ENCODE results near the gene PYGM.

PYGM gene

GRCh38 chr11:64791781-64792291, 32.1 kb upstream of the PYGM start:
- DNase-seq (ENCODE audit: low read depth in 2 of 2), result no peak

DNA sequence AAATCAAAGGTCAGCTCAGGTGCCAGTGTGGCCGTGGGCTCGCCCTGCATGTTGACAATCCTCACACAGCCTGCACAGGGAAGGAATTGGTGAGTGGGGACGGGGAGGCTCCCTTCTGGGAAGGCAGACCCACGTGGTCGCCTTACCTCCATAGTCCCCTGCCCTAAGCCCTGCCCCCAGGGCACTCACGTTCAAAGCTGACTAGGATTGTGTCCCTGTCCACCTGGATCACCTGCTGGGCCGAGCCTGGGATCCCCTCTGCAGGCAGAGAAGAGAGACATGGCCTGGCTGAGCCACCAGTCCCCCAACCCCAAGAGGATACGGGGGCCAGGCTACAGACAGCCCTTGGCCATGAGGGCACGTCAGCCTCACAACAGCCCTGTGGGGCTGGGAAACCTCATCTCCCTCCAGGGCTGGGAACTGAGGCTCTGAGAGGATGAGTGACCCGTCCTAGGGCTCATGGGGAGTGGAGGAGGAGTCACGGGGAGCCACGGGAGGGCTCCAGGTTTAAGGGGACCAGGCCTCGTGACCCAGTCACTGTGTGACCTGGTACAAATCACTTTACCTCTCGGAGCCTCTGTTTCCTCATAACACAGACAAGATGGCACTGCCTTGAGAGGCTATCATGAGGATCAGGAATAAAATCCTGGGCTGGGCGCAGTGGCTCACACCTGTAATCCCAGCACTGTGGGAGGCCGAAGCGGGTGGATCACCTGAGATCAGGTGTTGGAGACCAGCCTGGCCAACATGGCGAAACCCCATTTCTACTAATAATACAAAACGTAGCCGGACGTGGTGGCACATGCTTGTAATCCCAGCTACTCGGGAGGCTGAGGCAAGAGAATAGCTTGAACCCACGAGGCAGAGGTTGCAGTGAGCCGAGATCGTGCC, 30.7 kb upstream of the PYGM start:
- no peak for DNase-seq (ENCODE audit: low read depth in 2 of 2)

GRCh38 chr11:64789331-64790204, 29.8 kb upstream of the PYGM start:
- no peak for DNase-seq (ENCODE audit: low read depth in 2 of 2)

DNA sequence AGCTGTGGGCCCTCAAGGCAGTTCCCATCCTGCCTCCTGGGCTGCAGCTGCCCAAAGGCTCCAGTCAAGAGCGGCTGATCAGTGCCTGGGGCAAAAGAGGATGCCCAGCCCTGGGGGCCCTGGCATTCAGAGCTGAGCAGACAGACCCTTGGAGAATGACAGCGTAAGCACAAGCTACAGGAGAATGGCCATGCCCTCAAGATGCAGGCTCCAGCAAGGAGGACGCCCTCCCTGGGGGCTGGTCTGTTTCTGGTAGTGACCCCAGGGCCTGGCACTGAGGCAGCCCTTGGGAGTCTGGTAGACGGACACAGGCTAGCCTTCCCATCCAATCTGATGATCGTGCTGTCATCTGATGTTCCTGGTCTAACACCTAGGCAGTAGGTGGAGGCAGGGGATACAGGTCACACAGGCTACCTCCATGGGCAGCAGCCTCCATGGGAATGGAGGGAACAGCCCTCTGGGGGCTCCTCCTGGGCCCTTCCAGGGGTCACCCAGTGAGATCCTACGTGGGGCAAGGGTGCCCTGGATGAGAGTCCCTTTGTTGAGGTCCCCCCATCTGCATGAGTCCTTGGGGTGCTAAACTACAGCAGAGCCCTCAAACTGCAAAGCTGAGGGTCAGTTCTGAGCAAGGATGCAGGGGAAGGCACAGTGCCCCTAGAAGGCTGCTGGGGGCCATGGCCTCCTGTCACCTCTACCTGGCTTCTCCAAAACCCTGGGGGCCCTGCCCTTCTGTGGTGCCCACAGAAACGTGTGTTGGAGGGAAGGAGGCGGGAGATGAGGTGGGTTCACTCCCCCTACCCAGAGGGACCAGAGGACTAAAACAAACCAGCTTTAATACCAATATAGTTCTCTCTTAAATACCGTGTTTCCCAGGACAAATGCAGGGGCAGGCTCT, 28.8 kb upstream of the PYGM start:
- no peak for DNase-seq (ENCODE audit: low read depth in 2 of 2)

GRCh38 chr11:64787526-64788320, 27.9 kb upstream of the PYGM start:
- DNase-seq (ENCODE audit: low read depth in 2 of 2), result no peak

DNA sequence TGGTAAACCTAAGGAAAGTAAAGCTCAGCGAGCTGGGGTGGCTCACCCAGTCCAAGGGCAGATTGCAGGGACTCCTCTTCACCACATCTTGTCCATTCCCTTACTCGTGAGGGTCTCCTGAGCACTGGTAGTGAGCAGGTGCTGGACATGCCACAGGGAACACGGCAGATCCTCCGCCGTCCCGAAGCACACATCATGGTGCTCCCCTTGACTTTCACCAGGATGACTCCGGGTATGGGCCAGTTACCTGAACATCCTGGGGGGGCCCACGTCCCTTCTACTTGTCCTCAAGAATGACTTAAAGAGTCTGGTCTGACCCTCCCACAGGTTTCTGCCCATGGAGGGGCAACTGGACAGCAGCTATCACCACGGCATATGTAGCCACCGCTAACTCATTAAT, 26.5 kb upstream of the PYGM start:
- DNase-seq (ENCODE audit: low read depth in 2 of 2), result no peak

DNA sequence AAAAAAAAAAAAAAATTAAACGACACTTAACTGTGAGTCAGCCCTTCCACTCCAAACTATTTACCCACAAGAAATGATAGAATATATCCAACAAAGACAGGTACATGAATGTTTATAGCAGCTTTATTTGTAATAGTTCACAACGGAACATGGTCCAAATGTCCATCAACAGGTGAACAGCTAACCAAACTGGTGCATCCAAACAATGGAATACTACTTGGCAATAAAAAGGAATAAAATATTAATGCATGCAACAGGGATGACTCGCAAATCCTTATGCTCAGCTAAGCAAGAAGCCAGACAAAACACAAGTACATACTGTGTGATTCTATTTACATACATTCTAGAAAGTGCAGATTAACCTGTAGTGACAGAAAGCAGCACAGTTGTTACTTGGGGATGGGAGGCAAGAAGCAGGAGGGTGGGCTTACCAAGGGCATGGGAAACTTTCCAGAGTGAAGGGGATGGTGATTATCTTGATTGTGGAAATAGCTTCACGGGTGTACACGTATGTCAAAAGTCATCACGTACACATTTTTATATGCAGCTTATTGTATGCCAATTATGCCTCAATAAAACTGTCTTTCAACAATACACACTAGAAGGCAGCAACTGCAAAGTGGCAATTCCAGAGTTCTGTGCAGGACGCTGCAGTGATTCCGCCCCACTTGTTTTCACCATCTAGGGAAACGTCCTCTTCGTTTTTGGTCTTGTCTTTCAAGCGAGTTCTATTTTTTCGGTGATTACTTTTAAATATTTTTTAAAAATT, 25.2 kb upstream of the PYGM start:
- DNase-seq (ENCODE audit: low read depth in 2 of 2), result no peak

- DNase-seq (ENCODE audit: low read depth in 2 of 2), result peak; percentile 94 to 99
Observed at GRCh38 chr11:64778473-64779298, 18.9 kb upstream of the PYGM start, which contains the start of gene SF1. Gene SF1, minus strand, starts transcription at chr11:64778542. Its CDS starts 150 bp downstream, at chr11:64778392.

DNA sequence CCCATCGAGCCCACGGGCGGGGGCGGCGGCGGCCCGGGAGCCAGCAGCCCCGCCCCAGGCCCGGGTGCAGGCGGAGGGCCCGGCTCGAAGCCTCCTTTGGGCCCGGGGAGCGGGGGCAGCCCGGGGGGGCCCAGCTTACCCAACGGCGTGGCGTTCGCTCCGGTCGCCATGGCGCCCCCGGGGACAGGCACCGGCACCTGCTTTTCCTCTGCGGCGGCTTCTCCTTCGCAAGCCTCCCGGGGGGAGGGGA, 18.4 kb upstream of the PYGM start:
- DNase-seq (ENCODE audit: low read depth in 2 of 2), result no peak

- peak; percentile 59 to 60 for DNase-seq (ENCODE audit: low read depth in 2 of 2)
Observed at GRCh38 chr11:64777449-64778222, 17.9 kb upstream of the PYGM start.

DNA sequence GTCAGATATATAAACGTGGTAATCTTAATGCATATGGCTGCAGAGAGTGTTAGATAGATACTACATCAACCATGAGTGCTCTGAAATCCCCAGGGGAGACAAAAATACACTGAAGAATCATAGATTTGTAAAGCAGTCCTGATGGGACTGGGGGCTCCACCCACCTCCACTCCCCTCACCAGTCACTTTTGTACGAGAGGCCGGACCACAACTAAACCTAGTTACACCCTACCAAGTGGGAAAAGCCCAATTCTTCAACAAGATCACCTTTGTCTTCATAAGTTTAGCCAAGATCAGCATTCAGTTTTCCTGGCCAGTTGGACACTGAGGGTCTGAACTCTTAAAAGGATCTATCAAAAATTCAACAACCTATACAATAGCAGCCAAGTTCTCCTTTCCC, 17.1 kb upstream of the PYGM start:
- no peak for DNase-seq (ENCODE audit: low read depth in 2 of 2)

- DNase-seq (ENCODE audit: low read depth in 2 of 2), result no peak
Observed at GRCh38 chr11:64776425-64776824, 16.7 kb upstream of the PYGM start.

DNA sequence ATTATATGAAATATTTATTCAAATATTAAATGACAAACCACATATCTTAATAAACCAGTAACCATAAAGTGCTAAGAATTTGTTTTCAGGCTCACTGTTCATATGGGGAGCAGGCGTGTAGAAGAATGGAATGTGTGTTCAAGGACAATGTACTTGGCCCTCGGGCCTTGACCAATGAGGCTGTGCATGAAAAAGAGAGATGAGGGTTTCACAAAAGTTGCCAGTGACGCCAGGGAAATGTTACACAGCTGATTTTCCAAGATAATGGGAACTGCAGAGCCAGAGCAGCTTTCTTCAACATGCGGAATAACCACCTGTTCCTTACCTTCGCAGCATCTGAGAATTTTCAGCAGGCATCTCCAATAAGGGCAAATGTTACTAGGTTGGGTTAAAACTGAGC, 14.4 kb upstream of the PYGM start:
- DNase-seq (ENCODE audit: low read depth in 2 of 2), result no peak

DNA sequence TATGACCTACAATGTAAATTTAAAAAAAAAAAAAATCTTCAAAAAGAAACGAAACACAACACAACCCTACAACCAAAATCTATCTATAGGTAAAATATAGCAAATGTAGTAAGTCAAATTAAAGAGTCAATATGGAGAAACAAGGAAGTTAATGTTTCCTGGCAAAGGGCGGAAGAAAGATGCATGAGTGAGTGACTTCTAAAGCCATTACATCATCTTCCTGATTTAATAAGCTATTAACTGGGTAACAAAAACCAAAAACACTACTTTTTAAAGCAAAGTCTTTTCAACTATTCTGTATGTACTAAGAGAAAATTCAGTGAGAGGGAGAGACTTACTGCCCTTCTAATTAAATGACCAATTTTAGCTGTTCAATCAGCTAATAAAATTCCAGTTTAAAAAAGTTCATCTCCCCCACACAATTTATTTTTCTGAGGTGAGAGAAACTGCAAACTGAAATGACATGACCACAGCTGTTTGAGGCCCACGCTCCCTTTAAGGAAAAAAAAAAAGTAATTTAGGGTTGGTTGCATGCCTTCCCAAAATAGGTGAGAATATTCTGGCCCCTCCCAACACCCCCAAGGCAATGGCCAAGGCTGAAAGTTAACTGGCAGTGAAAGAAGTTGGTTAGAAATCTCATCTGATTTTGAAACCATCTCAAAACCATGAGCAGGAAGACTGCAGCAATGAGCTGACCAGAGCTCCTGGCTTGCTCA, 12.7 kb upstream of the PYGM start:
- DNase-seq (ENCODE audit: low read depth in 2 of 2), result no peak

DNA sequence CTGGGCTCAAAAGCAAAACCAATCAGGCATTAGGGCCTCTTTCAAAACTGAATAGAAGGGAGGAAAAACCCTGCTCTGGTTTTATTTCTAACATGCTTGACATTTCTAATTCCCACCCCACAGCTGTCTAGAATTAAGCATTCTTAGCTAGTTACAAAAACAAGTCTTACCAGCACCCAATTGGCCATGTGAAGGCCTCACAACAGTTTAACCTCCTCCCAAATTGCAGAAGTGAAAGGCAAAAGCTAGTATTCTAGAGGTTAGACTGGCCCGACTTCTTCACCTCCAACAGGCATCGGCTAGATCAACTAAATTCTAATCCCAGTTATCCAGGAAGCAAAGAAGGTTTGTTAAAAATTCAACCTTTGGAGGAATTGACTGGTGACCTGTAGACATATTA, 12.1 kb upstream of the PYGM start:
- no peak for DNase-seq (ENCODE audit: low read depth in 2 of 2)

DNA sequence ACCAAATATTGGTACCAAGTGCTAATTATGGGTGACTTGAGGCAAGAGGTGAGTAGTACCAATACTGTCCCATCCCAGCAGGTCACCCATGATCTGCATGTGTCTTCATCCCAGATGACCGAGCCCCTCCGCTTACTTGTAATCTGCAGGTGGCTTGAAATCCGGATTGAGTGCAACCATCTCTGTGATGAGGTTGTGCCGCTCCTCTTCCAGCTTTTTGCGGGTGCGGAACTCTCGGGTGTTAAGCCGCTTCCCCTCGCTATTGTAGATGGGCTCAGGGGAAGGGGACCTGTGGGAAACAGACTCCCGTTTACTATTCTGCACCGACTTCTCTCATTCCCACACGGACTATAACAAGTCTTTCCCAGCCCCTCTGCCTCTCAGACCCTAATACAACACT, 10.3 kb upstream of the PYGM start:
- DNase-seq (ENCODE audit: low read depth in 2 of 2), result no peak

GRCh38 chr11:64769283-64769682, 9.5 kb upstream of the PYGM start:
- DNase-seq (ENCODE audit: low read depth in 2 of 2), result no peak

- DNase-seq (ENCODE audit: low read depth in 2 of 2), result no peak
Observed at GRCh38 chr11:64768300-64768694, 8.5 kb upstream of the PYGM start.

Data from stimulated activated CD4-positive, alpha-beta T cell treated with anti-CD3 and anti-CD28 coated beads, Interleukin-1b, Interleukin-23, amount 100 ng/mL, for 1 hour (primary cell).